GM19351 (cell line): ENCODE results near the gene IFT122.

ENCODE experiments used
- ATAC-seq: cut with Tn5 transposase; IDR thresholded peaks from one replicate; pipeline ENCODE4 v1.9.1; 2021; ENCODE audit warnings: mild to moderate bottlenecking, moderate library complexity; ENCODE audit not compliant: unreplicated experiment

Gene IFT122

GRCh38 chr3:129554356-129555152 is 114.5 kb downstream of the IFT122 start:
- no peak for ATAC-seq

GRCh38 chr3:129555153-129555550 is 115.1 kb downstream of the IFT122 start:
- no peak for ATAC-seq

- no peak for ATAC-seq
Observed at GRCh38 chr3:129555616-129556357, 115.8 kb downstream of the IFT122 start.

GRCh38 chr3:129556358-129556695 is 116.3 kb downstream of the IFT122 start:
- ATAC-seq = no peak

- ATAC-seq = no peak
Observed at GRCh38 chr3:129556890-129557547, 117.0 kb downstream of the IFT122 start.

GRCh38 chr3:129557548-129557894 is 117.5 kb downstream of the IFT122 start:
- no peak for ATAC-seq

GRCh38 chr3:129558081-129558771 is 118.2 kb downstream of the IFT122 start:
- ATAC-seq = no peak

- ATAC-seq = no peak
Observed at GRCh38 chr3:129558772-129559564, 118.9 kb downstream of the IFT122 start.

- no peak for ATAC-seq
Observed at GRCh38 chr3:129559565-129560079, 119.6 kb downstream of the IFT122 start.

- no peak for ATAC-seq
Observed at GRCh38 chr3:129560269-129560787, 120.3 kb downstream of the IFT122 start.

- no peak for ATAC-seq
Observed at GRCh38 chr3:129560911-129561594, 121.0 kb downstream of the IFT122 start.

GRCh38 chr3:129561619-129562248 is 121.7 kb downstream of the IFT122 start:
- ATAC-seq = no peak

- ATAC-seq = no peak
Observed at GRCh38 chr3:129562803-129563202, 122.8 kb downstream of the IFT122 start.

- ATAC-seq = no peak
Observed at GRCh38 chr3:129563332-129563731, 123.3 kb downstream of the IFT122 start.

GRCh38 chr3:129563850-129564535 is 124.0 kb downstream of the IFT122 start:
- no peak for ATAC-seq

GRCh38 chr3:129564981-129565644 is 125.1 kb downstream of the IFT122 start:
- no peak for ATAC-seq

- ATAC-seq = no peak
Observed at GRCh38 chr3:129565902-129566301, 125.9 kb downstream of the IFT122 start.

GRCh38 chr3:129567176-129567705 is 127.2 kb downstream of the IFT122 start:
- no peak for ATAC-seq
